ENCODE measurements around the gene MED23.

Gene MED23

GRCh38 chr6:131575834-131576478 lies 52.1 kb downstream of the MED23 start:
- no peak for TF ChIP-seq ISL1 (CRISPR knock-in tag; IDR thresholded peaks at IDR 0.05)
- no peak for TF ChIP-seq ZNF8 (CRISPR knock-in tag; IDR thresholded peaks at IDR 0.05)
- no peak for TF ChIP-seq ESRRG (CRISPR knock-in tag; IDR thresholded peaks at IDR 0.05)
- TF ChIP-seq GLIS3 (CRISPR knock-in tag; IDR thresholded peaks at IDR 0.05): no peak
- no peak for TF ChIP-seq TOX (CRISPR knock-in tag; IDR thresholded peaks at IDR 0.05; ENCODE audit: borderline replicate concordance)
- TF ChIP-seq ARNTL (CRISPR knock-in tag; IDR thresholded peaks at IDR 0.05; ENCODE audit: borderline replicate concordance, low read depth): no peak
- TF ChIP-seq PPARA (CRISPR knock-in tag; IDR thresholded peaks at IDR 0.05; ENCODE audit: borderline replicate concordance): no peak
- TF ChIP-seq ZNF565 (CRISPR knock-in tag; conservative IDR thresholded peaks at IDR 0.05; ENCODE audit: low read depth): no peak
- no peak for TF ChIP-seq ZC3H10 (CRISPR knock-in tag; IDR thresholded peaks at IDR 0.05)
- no peak for TF ChIP-seq CSDC2 (CRISPR knock-in tag; IDR thresholded peaks at IDR 0.05)
- no peak for TF ChIP-seq PATZ1 (CRISPR knock-in tag; IDR thresholded peaks at IDR 0.05; ENCODE audit: borderline replicate concordance)
- no peak for TF ChIP-seq CREB5 (CRISPR knock-in tag; IDR thresholded peaks at IDR 0.05; ENCODE audit: low read depth)
- no peak for TF ChIP-seq ZFP30 (CRISPR knock-in tag; IDR thresholded peaks at IDR 0.05)
- no peak for TF ChIP-seq TSHZ2 (CRISPR knock-in tag; IDR thresholded peaks at IDR 0.05)
- no peak for TF ChIP-seq CSRNP3 (CRISPR knock-in tag; IDR thresholded peaks at IDR 0.05)
- TF ChIP-seq BACH2 (CRISPR knock-in tag; IDR thresholded peaks at IDR 0.05; ENCODE audit: borderline replicate concordance): no peak
- ATAC-seq: no peak

GRCh38 chr6:131574686-131575085 lies 53.4 kb downstream of the MED23 start:
- TF ChIP-seq ZNF70 (CRISPR knock-in tag; IDR thresholded peaks at IDR 0.05) (no peak), ZC3H10 (CRISPR knock-in tag; IDR thresholded peaks at IDR 0.05) (no peak), ZFP3 (CRISPR knock-in tag; IDR thresholded peaks at IDR 0.05) (no peak), CREB5 (CRISPR knock-in tag; IDR thresholded peaks at IDR 0.05; ENCODE audit: low read depth) (no peak), ZFP30 (CRISPR knock-in tag; IDR thresholded peaks at IDR 0.05) (no peak), ISL1 (CRISPR knock-in tag; IDR thresholded peaks at IDR 0.05) (no peak), PATZ1 (CRISPR knock-in tag; IDR thresholded peaks at IDR 0.05; ENCODE audit: borderline replicate concordance) (no peak), CSDC2 (CRISPR knock-in tag; IDR thresholded peaks at IDR 0.05) (no peak), CSRNP3 (CRISPR knock-in tag; IDR thresholded peaks at IDR 0.05) (no peak), GLIS3 (CRISPR knock-in tag; IDR thresholded peaks at IDR 0.05) (no peak), TOX (CRISPR knock-in tag; IDR thresholded peaks at IDR 0.05; ENCODE audit: borderline replicate concordance) (no peak), RARB (CRISPR knock-in tag; IDR thresholded peaks at IDR 0.05) (no peak), ZNF8 (CRISPR knock-in tag; IDR thresholded peaks at IDR 0.05) (no peak), OSR1 (CRISPR knock-in tag; IDR thresholded peaks at IDR 0.05) (no peak), POU6F1 (CRISPR knock-in tag; IDR thresholded peaks at IDR 0.05; ENCODE audit: borderline replicate concordance, low read depth) (no peak), PPARA (CRISPR knock-in tag; IDR thresholded peaks at IDR 0.05; ENCODE audit: borderline replicate concordance) (no peak), ZNF565 (CRISPR knock-in tag; conservative IDR thresholded peaks at IDR 0.05; ENCODE audit: low read depth) (no peak)
- no peak for ATAC-seq
